ENCODE data around the gene PLEKHA3. TPM values are rescaled to one million over a fixed set of nuclear protein-coding genes. Genes with fewer than 3 reads are reported as not detected.

PLEKHA3 gene
- total RNA-seq, 1 experiment from 2014 or later: 30.5 TPM

GRCh38 chr2:178530131-178530530 lies 49.9 kb downstream of the PLEKHA3 start:
- Histone ChIP-seq H3K27ac (ENCODE audit: low read length) (no peak overlapping the region), H3K36me3 (ENCODE audit: control insufficient read depth, insufficient read depth, low read length) (no peaks in the 10 kb centered on the region), H3K9me3 (ENCODE audit: control insufficient read depth, insufficient read depth, low read depth, low read length) (no peaks in the 10 kb centered on the region), H3K27me3 (ENCODE audit: control insufficient read depth, insufficient read depth, low read length) (no peaks in the 10 kb centered on the region), H3K4me3 (ENCODE audit: low read depth in 2 of 2, low read length in 2 of 2) (no peak overlapping the region), H3K4me1 (ENCODE audit: control insufficient read depth, insufficient read depth, low read length) (no peaks in the 10 kb centered on the region)
- intact Hi-C loops (cut with micrococcal nuclease; ENCODE audit: unreplicated experiment) (no loop called here), in situ Hi-C loops (cut with HindIII; ENCODE audit: low pct_unique_long_range_greater_than_20kb, low sequenced_read_pairs) (no loop called here)
- no TSS peak for BruUV-seq (replicated peaks)
- DNase-seq (ENCODE audit: low read depth, low spot score) (no peak), ATAC-seq (no peak)
- ChIA-PET POLR2A (no interaction called here), CTCF (no interaction called here)
- TF ChIP-seq TCF7L2 (IDR thresholded peaks at IDR 0.05; ENCODE audit: low read depth, low read length) (no peak), REST (IDR thresholded peaks at IDR 0.05; ENCODE audit: insufficient read depth in 1 of 2, low read depth in 2 of 2, low read length in 1 of 2) (no peak), CTCF (IDR thresholded peaks at IDR 0.05) (no peak), SIN3A (IDR thresholded peaks at IDR 0.05; ENCODE audit: borderline replicate concordance, insufficient read depth, low read depth, low read length) (no peak), POLR2AphosphoS5 (IDR thresholded peaks at IDR 0.05; ENCODE audit: low read depth, low read length) (no peak)

GRCh38 chr2:178530625-178531142 lies 50.4 kb downstream of the PLEKHA3 start:
- BruUV-seq (replicated peaks): no TSS peak
- Histone ChIP-seq H3K27me3 (ENCODE audit: control insufficient read depth, insufficient read depth, low read length) (no peaks in the 10 kb centered on the region), H3K36me3 (ENCODE audit: control insufficient read depth, insufficient read depth, low read length) (no peaks in the 10 kb centered on the region), H3K4me3 (ENCODE audit: low read depth in 2 of 2, low read length in 2 of 2) (no peak overlapping the region), H3K9me3 (ENCODE audit: control insufficient read depth, insufficient read depth, low read depth, low read length) (no peaks in the 10 kb centered on the region), H3K27ac (ENCODE audit: low read length) (no peak overlapping the region), H3K4me1 (ENCODE audit: control insufficient read depth, insufficient read depth, low read length) (no peaks in the 10 kb centered on the region)
- TF ChIP-seq CTCF (IDR thresholded peaks at IDR 0.05) (no peak), SIN3A (IDR thresholded peaks at IDR 0.05; ENCODE audit: borderline replicate concordance, insufficient read depth, low read depth, low read length) (no peak), POLR2AphosphoS5 (IDR thresholded peaks at IDR 0.05; ENCODE audit: low read depth, low read length) (no peak)
- in situ Hi-C loops (cut with HindIII; ENCODE audit: low pct_unique_long_range_greater_than_20kb, low sequenced_read_pairs) (no loop called here), intact Hi-C loops (cut with micrococcal nuclease; ENCODE audit: unreplicated experiment) (no loop called here)
- DNase-seq (ENCODE audit: low read depth, low spot score) (no peak), ATAC-seq (no peak)
- CTCF ChIA-PET: no interaction called here
- POLR2A ChIA-PET: no interaction called here
